Fibroblast of peridontal ligament (primary cell): ENCODE data around the gene KLC3.
"Not testable (repeated sequence)": the region's sequence is repeated elsewhere in the genome, so short reads cannot be mapped to it uniquely, and the experiment has no call there.

Experiments
- DNase-seq: peaks from one replicate; pipeline ENCODE4 v3.0.0-alpha.2; 2010; ENCODE audit errors: extremely low read depth

KLC3 gene

DNA sequence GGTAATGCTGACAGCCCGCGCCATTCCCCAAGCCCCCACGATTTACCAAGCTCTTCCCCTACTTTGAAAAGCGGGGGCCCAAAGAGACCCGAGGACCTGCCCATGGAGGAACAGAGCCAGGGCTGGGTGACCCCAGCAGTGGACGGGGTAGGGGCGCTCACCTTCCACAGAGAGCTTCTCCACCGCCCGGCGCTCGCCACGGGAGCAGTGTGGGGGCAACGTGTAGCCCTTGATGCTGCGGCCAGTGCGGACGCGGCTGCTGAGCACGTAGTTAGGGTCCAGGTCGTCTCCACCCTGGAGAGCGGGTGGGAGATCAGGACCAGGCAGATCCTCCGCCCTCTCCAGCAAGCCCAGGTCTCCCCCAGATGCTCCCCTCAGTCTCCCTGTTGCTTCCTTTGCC is 25.2 kb upstream of the KLC3 start:
- DNase-seq: no peak

- DNase-seq: no peak
These were observed 19.4 kb upstream of the KLC3 start for GRCh38 chr19:45320997-45321775.

GRCh38 chr19:45321848-45322247 is 18.7 kb upstream of the KLC3 start:
- DNase-seq: no peak

DNA sequence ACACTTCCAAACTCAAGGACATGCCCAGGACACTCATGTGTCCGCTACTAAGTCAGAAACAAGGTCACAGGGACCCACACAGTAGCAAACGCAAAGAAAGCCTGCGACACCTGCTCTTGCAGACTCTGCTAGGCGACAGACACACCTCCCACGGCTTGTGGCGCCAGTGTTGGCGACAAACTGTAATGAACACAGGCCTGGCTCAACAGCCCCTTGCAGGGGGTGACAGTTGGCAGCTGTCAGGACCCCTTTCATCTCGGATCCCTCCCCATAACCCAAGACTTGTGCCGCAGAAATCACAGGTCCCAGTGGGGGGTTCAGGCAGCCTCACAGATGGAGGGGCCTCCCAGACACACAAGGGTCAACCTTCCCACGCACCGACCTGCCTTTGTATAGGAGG is 18.2 kb upstream of the KLC3 start:
- DNase-seq: no peak

DNA sequence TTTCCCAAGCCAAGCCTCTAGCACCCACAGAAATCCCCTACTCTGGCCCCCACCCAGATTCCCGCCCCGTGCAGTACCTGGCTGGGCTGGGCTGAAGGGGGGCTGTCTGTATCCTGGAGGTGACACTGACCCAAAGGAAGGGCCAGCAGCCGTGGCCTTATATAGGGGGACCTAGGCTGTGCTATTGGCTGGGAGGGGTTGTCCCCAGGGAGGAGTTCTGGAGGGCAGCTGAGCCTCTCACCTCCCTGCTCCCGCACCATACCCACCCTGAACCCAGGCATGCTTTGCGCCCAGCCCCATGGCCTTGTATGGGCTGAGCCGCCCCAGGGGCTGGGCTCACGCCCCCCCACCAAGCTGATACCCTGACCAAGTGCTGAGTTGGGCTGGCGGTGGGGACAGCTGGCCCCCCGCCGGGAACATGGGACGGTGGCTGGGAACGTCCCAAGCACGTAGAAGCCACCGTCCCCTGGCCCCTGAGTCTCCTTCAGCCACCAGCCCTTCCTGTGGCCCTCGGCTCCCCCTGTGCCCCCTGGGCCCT is 17.7 kb upstream of the KLC3 start, which contains the start of gene CKM:
CKM (minus strand) TSS at position 132 of the 538 bp plus-strand sequence. CDS start 3,162 bp downstream, outside the sequence.
- no peak for DNase-seq

GRCh38 chr19:45323671-45324081 is 16.9 kb upstream of the KLC3 start:
- no peak for DNase-seq

- DNase-seq: no peak
These were observed 16.1 kb upstream of the KLC3 start for GRCh38 chr19:45324349-45324907.

DNA sequence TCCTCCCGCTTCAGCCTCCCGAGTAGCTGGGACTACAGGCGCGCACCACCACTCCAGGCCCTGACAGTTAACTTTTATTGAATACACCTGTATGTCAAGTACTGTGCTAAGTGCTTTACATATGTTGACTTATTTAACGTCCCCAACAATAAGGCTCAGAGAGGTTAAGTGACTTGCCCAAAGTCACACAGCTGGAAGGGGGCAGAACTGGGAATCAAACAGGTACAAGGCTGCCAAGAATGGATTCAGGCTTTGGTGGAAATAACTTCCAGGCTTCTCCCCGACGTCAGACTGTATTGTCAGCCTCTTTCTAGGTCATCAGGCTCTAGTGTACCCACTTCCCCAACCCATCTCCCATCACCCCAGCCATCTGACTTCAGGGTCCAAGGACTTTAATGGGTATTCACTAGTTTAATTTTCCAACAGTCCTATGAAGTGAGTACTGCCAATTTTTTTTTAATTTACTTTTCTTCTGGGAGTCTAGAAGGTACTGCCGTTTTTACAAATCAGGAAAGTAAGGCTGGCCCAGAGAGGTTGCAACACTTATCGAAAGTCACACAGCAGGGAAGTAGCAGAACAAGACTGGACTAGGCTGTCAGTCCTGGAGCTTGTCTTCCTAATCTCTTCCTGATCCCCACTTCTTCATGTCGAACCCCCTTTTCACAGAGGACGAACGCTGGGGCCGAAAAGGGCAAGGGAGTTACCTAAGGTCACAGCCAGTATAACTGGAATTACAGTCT is 13.0 kb upstream of the KLC3 start:
- no peak for DNase-seq

DNA sequence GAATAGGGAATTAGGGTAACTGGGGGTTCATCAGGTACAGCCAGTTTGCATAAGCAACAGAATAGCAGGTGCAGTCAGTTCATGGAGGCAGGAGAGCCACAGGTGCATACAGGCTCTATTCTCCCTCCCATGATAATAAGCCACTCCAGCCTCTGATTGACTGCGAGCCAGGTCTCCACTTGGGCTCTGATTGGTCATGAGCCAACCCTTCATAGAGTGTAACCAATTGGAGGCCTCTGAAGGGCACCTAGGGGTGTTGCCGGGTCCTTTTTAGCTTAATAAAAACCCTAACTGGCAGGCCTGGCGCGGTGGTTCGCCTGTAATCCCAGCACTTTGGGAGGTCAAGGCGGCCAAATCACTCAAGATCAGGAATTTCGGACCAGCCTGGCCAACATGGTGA is 9.1 kb upstream of the KLC3 start:
- no peak for DNase-seq

- no peak for DNase-seq
These were observed 6.8 kb upstream of the KLC3 start for GRCh38 chr19:45333609-45334303.

GRCh38 chr19:45334881-45335280 is 5.7 kb upstream of the KLC3 start:
- DNase-seq: not testable (repeated sequence)

DNA sequence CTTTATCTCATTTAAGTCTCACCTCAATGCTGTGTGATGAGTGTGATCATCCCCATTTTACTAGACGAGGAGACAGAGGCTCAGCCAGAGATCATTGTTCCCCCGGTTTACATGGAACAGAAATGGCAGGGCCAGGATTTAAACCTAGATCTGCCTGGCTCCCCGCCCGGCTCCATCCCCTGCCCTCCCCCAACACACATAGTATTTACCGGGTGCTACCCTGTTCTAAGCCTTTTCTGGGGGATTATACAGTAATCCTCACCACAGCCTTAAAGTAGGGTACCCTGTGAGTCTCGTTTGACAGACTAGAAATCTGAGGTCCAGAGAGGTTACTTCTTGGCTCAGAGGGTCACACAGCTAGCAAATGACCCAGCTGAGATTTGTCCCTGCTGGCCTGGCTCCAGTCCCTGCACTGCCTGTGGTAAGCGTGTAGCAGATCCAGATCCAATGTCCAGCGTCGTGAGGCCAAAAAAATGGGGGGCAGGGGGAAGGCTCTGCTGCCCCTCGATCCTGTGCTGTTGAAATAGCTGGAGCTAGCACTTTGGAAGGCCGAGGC is 3.8 kb upstream of the KLC3 start:
- no peak for DNase-seq

DNA sequence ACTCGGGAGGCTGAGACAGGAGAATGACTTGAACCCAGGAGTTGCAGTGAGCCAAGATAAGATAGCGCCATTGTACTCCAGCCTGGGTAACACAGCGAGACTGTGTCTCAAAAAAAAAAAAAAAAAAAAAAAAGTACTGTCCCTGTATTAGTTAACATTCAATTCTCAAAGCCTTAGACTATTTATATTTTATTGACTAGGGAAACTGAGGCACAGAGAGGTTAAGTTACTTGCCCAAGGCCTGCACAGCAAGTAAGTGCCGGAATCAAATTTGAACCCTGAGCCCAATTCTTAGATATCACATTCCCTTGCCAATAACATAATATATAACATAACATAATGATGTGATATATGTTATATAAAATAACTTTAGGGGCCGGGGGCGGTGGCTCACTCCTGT is 921 bp upstream of the KLC3 start:
- no peak for DNase-seq

- DNase-seq: peak; percentile 18
These were observed 426 bp downstream of the KLC3 start for GRCh38 chr19:45340899-45341453.

GRCh38 chr19:45342911-45343310 is 2.4 kb downstream of the KLC3 start:
- no peak for DNase-seq

DNA sequence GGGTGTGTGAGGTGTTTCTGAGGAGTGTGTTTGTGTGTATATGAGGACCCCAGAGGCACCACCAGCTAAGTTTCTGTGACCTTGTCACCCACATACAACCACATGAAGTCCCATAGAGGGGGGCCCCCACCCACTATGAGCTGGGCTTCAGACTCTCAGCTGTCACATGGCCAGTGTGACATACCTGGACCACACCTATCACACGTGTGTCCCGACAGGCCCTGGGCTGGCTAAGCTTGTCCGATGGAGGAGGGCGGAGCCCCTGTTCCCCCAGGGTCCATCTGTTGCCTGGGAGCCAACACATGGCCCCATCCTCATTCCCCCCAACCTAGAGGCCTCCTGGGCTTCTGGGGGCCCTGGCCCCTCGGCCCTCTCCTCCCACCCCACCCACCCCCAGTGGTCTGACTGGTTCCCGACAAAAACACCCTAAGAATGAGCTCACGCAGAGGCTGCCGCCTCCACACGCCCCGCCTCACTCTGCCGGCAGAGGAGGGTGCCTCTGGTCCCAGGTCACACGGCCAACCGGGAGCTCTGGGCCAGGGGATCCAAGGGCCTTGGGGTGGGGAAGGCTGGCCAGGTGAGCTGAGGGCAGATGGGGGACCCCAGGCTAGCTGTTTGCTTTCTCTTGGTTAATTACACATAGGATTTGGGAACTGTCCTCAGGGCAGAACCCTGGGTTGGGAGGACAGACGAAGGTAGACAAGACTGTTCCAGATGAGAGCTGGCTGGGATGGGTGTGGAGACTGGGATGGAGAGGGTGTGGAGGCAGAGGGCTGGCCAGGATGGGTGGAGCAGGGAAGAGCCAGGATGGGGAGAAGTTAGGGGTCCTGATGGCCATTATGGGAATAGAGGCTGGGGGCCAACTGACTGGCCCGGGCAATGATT is 4.3 kb downstream of the KLC3 start:
- no peak for DNase-seq

GRCh38 chr19:45345506-45345860 is 4.9 kb downstream of the KLC3 start:
- no peak for DNase-seq

DNA sequence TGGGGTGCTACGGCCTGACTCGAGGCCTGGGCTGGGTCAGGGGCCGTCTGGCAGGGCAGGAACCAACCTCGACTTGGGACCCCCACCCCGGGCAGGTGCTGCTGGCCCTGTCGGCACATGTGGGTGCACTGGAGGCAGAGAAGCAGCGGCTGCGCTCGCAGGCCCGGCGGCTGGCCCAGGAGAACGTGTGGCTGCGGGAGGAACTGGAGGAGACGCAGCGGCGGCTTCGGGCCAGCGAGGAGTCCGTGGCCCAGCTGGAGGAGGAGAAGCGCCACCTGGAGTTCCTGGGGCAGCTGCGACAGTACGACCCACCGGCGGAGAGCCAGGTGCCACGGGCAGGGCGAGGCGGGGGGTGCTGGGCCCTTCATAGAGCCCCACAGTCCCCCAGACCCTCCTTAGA is 5.9 kb downstream of the KLC3 start:
- no peak for DNase-seq

DNA sequence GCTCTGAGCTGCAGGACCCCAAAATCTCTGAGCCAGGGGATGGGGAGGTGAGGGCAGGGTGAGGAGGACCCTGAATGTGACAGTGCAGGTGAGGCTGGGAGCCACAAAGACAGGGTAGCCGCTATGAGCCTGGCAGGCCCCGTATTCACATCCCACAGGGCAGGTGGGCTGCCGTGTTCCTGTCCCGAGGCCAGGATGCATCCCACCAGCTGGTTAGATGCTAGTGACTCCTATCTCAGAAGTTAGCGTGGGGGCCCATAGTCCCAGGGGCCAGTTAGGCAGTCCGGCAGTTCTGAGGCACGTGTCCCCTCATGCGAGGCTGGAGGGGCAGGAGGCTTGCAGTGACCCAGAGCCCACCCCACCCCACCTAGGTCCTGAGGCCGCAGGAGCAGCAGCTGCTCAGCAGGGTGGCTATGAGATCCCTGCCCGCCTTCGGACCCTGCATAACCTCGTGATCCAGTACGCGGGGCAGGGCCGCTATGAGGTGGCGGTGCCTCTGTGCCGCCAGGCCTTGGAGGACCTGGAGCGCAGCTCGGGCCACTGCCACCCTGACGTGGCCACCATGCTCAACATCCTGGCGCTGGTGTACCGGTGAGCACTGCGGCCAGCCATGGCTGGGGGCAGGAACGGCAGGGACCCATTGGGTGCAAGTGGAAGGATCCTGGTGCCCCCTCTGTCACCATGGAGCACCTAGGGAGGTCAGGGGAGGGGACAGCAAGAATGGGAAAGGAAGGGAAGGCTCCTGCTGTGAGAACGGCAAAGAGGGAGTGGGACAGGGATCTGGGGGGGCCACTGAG is 7.2 kb downstream of the KLC3 start:
- DNase-seq: no peak
